ENCODE data around the gene PITX1.

- no peak for TF ChIP-seq CTCF (conservative IDR thresholded peaks at IDR 0.05; ENCODE audit: low read length)
- TF ChIP-seq EZH2phosphoT487 (IDR thresholded peaks at IDR 0.05; ENCODE audit: borderline replicate concordance, low read depth, low read length): no peak
Observed at GRCh38 chr5:135012033-135012588, 21.9 kb downstream of the PITX1 start.
